IPS-11a (cell line): ENCODE results near the gene VPS4A.
A peak's percentile ranks its signal among the peaks of the same experiment; 100 is the strongest.
"Not testable (repeated sequence)": the region's sequence is repeated elsewhere in the genome, so short reads cannot be mapped to it uniquely, and the experiment has no call there.

Source experiments
- H3K4me3 ChIP-seq: one replicate; pipeline ENCODE4 v1.5.1; 2013; ENCODE audit warnings: low read depth, low read length, control low read depth

The VPS4A gene

GRCh38 chr16:69326172-69326873, 15.2 kb downstream of the VPS4A start:
- H3K4me3 ChIP-seq = no peak overlapping the region

DNA sequence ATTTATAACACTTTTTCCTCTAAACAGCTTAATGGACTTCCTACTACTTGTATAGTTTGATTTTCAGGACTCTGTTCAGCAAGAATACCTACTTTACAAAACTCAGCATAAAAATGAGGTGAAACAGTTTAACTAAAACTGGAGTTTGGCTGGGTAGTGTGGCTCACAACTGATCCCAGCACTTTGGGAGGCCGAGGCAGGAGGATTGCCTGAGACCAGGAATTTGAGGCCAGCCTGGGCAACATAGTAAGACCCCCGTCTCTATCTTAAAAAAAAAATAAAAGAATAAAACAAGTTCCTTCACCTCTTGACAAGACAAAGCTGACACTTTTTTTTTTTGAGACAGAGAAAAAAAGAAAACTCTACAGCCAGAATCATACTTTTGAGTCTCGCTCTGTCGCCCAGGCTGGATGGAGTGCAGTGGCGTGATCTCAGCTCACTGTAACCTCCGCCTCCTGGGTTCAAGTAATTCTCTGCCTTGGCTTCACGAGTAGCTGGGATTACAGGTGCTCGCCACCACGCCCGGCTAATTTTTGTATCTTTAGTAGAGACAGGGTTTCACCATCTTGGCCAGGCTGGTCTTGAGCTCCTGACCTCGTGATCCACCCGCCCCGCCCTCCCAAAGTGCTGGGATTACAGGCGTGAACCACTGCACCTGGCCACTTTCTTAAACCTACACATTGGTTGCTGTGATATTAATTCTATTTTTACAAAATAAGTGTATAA, 16.6 kb downstream of the VPS4A start:
- no peak overlapping the region for H3K4me3 ChIP-seq

- peak overlapping the region; percentile 92 for H3K4me3 ChIP-seq
Measured at GRCh38 chr16:69328854-69329316, 17.7 kb downstream of the VPS4A start.

DNA sequence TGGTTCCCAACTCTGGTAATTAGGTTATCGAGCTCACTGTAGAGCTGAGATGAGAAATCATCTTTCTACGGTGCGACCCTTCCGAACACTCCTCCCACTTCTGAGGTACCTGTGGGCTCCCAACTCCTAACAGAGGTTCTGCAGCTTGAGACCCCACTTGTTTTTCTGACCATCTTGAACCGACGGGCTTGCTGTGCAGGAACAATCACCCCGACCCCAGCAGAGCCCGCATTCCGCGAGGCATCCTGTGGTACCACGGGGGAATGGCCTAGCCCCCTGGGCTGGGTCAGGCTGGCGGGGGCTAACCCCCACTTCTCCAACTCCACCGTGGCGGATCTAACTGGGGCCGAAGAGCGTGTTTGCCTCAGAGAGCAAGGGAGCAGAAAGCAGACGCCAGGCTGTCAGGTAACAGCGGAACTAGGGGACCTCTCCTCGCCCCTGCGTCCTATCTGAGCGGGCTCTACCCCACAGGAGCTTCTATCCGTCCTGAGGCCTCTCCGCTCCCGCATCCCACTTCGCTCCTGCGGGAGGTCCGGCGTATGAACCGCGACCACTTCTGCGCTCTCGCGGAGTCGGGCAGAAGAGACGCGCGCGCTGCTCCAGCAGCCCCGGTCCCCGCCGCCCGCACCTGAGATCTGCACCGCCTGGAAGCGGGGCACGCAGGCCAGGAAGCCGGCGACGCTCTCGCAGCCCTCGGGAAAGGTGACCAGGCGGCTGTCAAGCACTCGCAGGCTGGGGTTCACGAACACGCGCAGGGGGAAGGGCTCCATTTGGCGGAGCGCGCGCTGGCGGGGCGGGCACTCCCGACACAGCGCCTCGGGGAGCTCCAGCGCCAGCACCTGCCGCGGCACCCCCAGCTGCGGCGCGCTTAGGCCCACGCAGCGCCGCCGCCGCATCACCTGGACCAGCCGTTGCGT, 18.5 kb downstream of the VPS4A start:
- H3K4me3 ChIP-seq = peak overlapping the region; percentile 92

- H3K4me3 ChIP-seq = peak within 1 kb of the TSS; percentile 92
Measured at GRCh38 chr16:69330286-69331109, 19.3 kb downstream of the VPS4A start, which contains the start of gene PDF. TSS of gene PDF (minus strand) at chr16:69330588. CDS start at chr16:69330570, 18 bp downstream.

DNA sequence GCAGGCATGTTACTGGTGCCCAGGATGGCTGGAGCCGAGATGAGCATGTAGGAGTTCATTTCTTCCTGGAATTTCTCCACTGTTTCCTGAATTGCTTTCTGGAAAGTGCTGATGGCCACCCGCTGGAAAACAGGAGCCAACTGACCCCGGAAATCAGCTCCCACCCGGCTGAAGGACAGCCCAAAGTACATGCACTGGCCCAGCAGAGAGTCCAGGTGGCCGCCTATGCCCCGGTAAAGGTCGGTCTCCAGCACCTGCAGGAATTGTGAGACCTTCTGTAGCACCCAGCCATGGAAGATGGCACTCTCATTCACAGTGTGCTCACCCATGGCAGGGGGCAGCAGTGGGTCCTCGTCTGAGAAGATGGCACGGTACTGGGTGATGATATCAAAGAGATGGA, 23.5 kb downstream of the VPS4A start:
- no peak overlapping the region for H3K4me3 ChIP-seq

DNA sequence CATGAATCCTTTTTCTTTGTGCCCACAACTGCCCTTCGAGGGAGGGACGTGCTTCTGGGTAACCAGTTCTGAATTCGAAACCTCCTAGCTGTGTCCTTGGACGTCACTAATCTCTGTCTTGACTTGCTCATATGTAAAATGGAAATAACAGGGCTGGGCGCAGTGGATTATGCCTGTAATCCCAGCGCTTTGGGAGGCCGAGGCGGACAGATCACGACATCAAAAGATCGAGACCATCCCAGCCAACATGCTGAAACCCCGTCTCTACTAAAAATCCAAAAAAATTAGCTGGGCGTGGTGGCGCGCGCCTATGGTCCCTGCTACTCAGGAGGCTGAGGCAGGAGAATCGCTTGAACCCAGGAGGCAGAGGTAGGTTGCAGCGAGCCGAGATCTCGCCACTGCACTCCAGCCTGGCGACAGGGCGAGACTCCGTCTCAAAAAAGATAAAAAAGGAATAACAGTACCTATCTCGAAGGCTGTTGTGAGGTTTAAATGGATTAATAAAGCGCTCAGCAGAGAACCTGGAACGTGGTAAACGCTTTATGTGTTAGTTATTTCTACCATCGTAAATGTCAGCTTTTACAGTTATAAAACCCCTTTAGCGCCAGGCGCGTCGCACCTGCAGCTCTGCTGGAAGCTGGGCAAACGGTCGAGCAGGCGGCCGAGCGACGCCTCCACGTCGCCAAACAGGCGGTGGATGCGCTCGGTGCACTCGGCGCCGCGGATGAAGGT, 27.6 kb downstream of the VPS4A start:
- peak overlapping the region; percentile 98 for H3K4me3 ChIP-seq

DNA sequence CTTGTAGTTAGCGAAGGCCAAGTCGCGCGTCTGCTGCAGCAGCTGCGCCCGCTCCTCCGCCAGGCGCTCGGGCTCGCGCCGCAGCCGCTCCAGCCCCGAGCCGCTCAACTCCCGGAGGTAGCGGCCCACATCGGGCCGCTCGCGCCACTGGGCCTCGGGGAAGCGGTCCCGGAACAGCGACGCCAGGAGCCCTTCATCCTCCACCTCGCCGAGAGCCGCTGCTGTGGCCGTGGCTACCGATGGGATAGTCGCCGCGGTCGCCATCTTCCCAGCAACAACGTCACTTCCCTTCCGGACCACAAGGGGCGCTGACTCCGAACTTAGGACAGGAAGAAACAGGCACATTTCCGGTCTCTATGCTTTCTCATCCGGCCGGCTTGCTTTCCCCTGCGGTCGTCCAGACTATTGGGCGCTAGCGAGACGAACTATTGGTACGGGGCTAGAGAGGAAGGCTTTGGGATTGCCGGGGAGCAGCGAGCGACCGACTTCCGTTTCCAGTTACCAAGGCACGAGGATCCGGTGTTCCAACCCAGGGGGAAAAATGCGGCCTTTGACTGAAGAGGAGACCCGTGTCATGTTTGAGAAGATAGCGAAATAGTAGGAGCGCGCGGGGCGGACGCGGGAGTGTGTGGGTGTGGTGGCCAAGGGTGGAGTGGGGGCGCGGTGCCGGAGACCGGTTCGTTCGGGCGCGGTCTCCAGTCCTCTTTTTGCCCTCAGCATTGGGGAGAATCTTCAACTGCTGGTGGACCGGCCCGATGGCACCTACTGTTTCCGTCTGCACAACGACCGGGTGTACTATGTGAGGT, 28.3 kb downstream of the VPS4A start, which contains the start of the genes COG8 and NIP7:
COG8 (minus strand) TSS at position 276 of the 806 bp plus-strand sequence; CDS start at position 264, 12 bp downstream.
NIP7 (plus strand) TSS at position 484 of the 806 bp plus-strand sequence; CDS start at position 542, 58 bp downstream.
- peak within 1 kb of the TSS; percentile 98 for H3K4me3 ChIP-seq

GRCh38 chr16:69340095-69340644, 29.0 kb downstream of the VPS4A start:
- H3K4me3 ChIP-seq = peak overlapping the region; percentile 98

GRCh38 chr16:69344171-69344570, 33.0 kb downstream of the VPS4A start:
- no peak overlapping the region for H3K4me3 ChIP-seq

- no peak overlapping the region for H3K4me3 ChIP-seq
Measured at GRCh38 chr16:69345923-69346322, 34.8 kb downstream of the VPS4A start.

- H3K4me3 ChIP-seq = no peak overlapping the region
Measured at GRCh38 chr16:69346683-69347082, 35.5 kb downstream of the VPS4A start.

DNA sequence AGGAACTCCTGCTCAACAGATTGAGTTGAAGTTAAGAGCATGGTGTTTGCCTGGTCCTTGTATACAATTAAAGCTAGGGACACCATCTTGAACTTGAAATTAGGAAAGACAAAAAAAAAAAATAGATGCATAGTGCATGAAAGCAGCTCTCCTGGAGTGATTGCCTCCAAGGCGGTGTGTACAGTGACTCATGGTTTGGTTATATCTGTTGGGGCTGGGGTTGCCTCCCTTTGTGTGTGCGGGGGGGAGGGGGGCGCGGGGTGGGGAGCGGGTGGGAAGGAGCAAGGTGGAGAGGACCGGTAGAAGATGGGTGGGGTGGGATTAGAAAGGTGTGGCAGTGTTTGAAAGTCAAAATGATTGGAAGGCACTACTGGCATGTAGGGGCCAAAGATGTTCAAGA, 37.1 kb downstream of the VPS4A start:
- no peak overlapping the region for H3K4me3 ChIP-seq

DNA sequence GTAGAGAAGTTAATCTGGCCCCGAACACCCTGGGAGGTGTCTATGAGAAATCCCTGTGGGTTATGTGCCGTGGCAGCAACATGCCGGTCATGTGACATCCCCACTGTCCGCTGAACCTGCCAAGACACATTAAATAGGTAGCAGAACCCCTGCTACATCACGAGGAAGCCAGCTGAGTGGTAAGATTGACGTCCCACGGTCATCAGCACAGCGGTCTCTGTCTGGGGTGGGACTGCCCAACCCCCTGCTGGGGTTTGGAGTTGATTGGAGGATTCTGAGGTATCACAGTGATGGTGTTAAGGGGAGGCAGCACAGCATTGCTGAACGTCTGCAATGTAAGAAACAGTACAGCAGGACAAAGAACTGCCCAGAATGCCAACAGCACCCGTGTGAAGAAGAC, 38.4 kb downstream of the VPS4A start:
- H3K4me3 ChIP-seq = no peak overlapping the region

- H3K4me3 ChIP-seq = no peak overlapping the region
Measured at GRCh38 chr16:69350536-69351133, 39.5 kb downstream of the VPS4A start.

DNA sequence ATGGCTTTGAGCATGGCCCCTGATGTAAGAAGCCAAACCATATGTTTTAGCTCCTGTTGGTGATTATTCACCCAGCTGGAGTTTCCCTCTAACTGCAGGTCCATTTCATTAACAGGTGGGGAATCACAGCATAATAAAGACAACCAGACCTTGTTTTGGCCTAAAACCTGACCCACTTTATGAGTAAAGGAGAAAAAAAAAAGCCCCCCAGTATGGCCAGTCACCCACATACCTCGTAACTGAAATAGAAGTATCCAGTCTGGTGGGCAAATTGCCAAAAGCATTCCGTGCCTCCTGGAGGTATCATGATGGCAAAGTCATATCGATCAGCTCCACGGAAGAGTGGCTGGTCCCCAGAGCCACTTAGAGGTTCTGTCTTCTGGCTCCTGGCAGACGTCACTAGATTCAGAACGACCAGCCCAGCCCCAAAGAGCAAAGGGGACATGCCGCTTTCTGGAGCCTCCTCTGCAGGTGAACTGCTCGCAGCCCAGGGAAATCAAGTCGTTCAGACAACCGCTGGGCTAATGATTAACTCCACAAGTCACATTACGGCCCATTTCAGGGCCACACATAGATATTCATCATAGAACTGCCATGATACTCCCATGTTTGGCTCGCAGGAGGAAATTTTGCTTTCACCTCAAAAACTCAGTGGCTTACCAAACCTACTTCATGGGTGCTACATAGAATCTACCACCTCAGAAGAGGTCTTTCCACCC, 40.3 kb downstream of the VPS4A start, which contains the start of gene TMED6:
TMED6 (minus strand) TSS at position 478 of the 719 bp plus-strand sequence; CDS start at position 445, 33 bp downstream.
- no peak within 1 kb of the TSS for H3K4me3 ChIP-seq

DNA sequence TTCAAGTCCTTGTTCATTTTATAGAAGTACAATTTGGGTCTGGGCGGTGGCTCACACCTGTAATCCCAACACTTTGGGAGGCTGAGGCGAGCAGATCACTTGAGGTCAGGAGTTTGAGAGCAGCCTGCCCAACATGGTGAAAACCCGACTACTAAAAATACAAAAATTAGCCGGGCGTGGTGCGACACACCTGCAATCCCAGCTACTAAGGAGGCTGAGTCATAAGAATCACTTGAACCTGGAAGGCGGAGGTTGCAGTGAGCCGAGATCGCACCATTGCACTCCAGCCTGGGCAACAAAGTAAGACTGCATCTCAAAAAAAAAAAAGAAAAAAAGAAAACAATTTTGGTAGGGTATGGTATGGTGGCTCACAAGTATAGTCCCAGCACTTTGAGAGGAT, 48.9 kb downstream of the VPS4A start:
- H3K4me3 ChIP-seq = not testable (repeated sequence)
